IgD-negative memory B cell (primary cell): ENCODE measurements around the gene ACCSL. TPM values are rescaled to one million over a fixed set of nuclear protein-coding genes. Genes with fewer than 3 reads are reported as not detected.

Source experiments
- H3K27ac Mint-ChIP-seq, 3 donors: one replicate each; pipeline ENCODE4 v1.8.0; 2020 to 2022; ENCODE audit warnings: mild to moderate bottlenecking in 3 of 3, mixed read lengths in 3 of 3, moderate library complexity in 1 of 3
- H3K27me3 Mint-ChIP-seq: one replicate; pipeline ENCODE4 v1.8.0; 2021; ENCODE audit warnings: mixed read lengths
- H3K36me3 Mint-ChIP-seq: one replicate; pipeline ENCODE4 v1.8.0; 2020; ENCODE audit warnings: mild to moderate bottlenecking, mixed read lengths
- H3K4me1 Mint-ChIP-seq, 3 donors: one replicate each; pipeline ENCODE4 v1.8.0; 2020 to 2022; ENCODE audit warnings: mixed read lengths in 3 of 3, mild to moderate bottlenecking in 1 of 3
- H3K4me3 Mint-ChIP-seq, 4 donors: one replicate each; pipeline ENCODE4 v1.8.0; 2020 to 2022; ENCODE audit warnings: mild to moderate bottlenecking in 4 of 4, mixed read lengths in 4 of 4, moderate library complexity in 3 of 4
- H3K9me3 Mint-ChIP-seq, 3 donors: one replicate each; pipeline ENCODE4 v1.8.0; 2020 to 2021; ENCODE audit warnings: mixed read lengths in 3 of 3, mild to moderate bottlenecking in 1 of 3
- polyA plus RNA-seq: library from polyadenylated mRNA; unstranded; fragments of 300-500 nt; fragmentation: Illumina TruSeq; gene quantifications from one replicate; pipeline ENCODE4 v1.2.3, GENCODE V29; 2021

ACCSL gene
- polyA plus RNA-seq, 1 donor from 2014 or later = 0.19 TPM

DNA sequence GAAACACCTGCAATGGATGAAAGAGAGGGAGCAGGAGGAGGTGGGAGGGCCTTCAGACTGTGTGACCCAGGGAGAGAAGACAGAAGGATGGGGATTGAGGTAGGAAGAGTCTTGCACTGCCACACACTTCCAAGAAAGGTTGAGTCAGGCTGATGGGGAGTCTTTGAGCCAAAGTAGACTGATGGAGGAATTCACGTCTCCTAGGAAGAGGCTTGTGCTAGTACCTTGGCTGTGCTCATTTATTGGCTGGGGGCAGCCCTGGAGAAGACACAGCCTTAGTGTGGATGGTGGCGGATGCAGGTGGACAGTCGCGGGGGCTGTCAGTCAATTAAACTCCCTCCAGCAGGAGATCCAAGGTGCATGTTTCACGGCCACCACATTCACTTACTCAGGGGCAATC lies 16.2 kb upstream of the ACCSL start:
- no peaks in the 10 kb centered on the region for H3K36me3 Mint-ChIP-seq
- peaks cover 23% of the 10 kb centered on the region for H3K27me3 Mint-ChIP-seq
- no peak overlapping the region for H3K27ac Mint-ChIP-seq
- H3K4me3 Mint-ChIP-seq = no peak overlapping the region
- peaks cover 0 to 8% (median 0%) of the 10 kb centered on the region in 3 donors for H3K9me3 Mint-ChIP-seq
- no peaks in the 10 kb centered on the region for H3K4me1 Mint-ChIP-seq

DNA sequence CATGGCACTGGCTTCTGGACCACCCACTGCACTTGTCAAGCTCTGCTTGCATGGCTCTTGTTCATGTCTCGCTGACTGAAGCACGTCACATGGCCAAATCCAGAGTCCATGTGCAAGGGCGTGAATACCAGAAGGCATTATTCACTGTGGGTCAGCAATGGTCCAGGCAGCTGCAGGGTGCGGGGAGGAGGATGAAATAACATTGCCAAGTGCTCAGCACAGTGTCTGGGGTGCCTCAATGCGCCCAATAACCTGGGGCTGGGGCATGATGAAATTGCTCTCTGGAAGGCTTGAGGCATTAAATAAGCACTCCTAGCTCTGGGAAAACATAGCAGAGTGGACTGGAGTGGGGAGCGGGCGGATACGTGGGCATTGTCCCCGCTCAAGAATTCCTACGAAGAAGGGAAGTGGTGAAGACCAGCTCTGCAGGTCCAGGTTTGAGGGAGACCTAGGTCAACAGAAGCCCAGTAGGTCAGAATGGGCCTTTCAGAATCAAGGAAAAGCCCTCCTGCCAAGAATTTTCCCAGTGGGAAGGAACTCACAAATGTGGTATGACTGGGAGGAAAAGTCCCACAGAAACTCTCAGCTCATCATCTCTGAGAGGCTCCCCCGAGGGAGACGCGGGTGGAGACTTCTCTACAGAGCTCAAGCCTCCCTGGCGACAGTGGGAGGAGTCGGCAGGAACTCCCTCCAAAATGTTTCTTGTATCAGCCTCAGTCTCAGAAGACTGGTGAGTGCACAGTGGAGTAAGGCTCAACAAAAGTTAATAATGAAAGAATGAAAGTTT lies 15.3 kb upstream of the ACCSL start:
- Mint-ChIP-seq H3K27ac (no peak overlapping the region), H3K4me3 (no peak overlapping the region), H3K36me3 (no peaks in the 10 kb centered on the region), H3K4me1 (no peaks in the 10 kb centered on the region), H3K9me3 (peaks cover 0 to 6% (median 0%) of the 10 kb centered on the region in 3 donors), H3K27me3 (peaks cover 22% of the 10 kb centered on the region)

DNA sequence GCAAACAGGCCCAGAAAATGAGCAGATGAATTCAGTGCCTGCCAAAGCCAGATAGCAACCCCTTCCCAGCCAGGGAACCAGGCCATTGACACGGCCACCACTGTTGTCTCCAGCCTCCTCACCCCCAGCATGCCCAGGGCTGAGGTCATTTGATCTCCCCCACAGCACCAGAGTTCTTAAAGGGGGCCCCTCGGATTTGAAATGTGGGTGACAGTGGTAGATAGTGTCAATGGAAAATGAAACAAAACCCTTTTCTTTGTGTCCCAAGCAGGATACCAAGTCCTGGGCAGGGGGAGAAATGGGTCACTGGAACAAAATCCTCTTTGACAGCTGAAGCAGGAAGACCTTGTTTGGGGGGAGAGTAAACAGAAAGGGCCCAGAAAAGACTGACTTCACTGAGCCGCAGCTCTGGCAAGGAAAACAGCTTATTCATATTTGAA lies 14.3 kb upstream of the ACCSL start:
- H3K4me3 Mint-ChIP-seq = no peak overlapping the region
- no peaks in the 10 kb centered on the region for H3K4me1 Mint-ChIP-seq
- no peaks in the 10 kb centered on the region for H3K36me3 Mint-ChIP-seq
- peaks cover 22% of the 10 kb centered on the region for H3K27me3 Mint-ChIP-seq
- peak overlapping the region in 1 of 3 donors; percentile 64 for H3K27ac Mint-ChIP-seq
- peaks cover 0 to 10% (median 0%) of the 10 kb centered on the region in 3 donors for H3K9me3 Mint-ChIP-seq

DNA sequence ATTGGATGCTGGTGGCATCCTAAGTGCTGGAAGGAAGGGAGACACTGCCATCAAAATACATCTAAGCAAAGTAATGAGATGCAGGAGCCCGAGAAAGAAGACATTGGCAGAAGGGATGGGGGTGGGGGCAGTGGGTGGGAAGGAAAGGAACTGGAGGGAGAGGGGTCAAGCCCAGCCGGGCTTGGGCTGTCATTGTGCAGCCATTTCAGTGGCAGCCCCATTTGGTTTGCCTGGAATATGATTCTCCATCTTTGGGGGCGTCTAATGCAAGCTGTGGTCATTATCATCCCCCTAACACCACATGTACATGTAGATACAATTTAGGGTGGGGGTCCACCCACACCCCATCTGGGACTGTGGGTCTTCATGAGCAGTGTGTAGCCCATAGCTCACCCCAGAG lies 13.9 kb upstream of the ACCSL start:
- Mint-ChIP-seq H3K4me1 (no peaks in the 10 kb centered on the region), H3K4me3 (no peak overlapping the region), H3K27me3 (peaks cover 20% of the 10 kb centered on the region), H3K9me3 (peaks cover 0 to 10% (median 0%) of the 10 kb centered on the region in 3 donors), H3K36me3 (no peaks in the 10 kb centered on the region), H3K27ac (peak overlapping the region in 1 of 3 donors; percentile 64)

DNA sequence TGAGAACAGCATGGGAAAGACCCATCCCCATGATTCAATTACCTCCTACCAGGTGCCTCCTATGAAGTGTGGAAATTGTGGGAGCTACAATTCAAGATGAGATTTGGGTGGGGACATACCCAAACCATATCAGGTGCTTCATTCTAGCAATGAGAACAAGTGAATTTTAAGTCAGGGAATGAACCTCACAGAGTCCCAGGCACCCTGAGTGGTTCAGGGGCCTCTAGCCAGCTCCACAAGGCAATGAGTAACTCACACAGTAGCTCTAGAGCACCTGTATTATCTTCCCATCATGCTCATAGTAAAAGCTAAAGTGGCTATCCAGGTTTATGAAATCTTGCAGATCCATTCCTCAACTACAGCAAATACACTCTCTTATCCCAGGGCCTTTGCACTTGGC lies 13.1 kb upstream of the ACCSL start:
- peaks cover 20% of the 10 kb centered on the region for H3K27me3 Mint-ChIP-seq
- no peaks in the 10 kb centered on the region for H3K4me1 Mint-ChIP-seq
- H3K36me3 Mint-ChIP-seq = no peaks in the 10 kb centered on the region
- H3K4me3 Mint-ChIP-seq = no peak overlapping the region
- peaks cover 0 to 10% (median 0%) of the 10 kb centered on the region in 3 donors for H3K9me3 Mint-ChIP-seq
- no peak overlapping the region for H3K27ac Mint-ChIP-seq

DNA sequence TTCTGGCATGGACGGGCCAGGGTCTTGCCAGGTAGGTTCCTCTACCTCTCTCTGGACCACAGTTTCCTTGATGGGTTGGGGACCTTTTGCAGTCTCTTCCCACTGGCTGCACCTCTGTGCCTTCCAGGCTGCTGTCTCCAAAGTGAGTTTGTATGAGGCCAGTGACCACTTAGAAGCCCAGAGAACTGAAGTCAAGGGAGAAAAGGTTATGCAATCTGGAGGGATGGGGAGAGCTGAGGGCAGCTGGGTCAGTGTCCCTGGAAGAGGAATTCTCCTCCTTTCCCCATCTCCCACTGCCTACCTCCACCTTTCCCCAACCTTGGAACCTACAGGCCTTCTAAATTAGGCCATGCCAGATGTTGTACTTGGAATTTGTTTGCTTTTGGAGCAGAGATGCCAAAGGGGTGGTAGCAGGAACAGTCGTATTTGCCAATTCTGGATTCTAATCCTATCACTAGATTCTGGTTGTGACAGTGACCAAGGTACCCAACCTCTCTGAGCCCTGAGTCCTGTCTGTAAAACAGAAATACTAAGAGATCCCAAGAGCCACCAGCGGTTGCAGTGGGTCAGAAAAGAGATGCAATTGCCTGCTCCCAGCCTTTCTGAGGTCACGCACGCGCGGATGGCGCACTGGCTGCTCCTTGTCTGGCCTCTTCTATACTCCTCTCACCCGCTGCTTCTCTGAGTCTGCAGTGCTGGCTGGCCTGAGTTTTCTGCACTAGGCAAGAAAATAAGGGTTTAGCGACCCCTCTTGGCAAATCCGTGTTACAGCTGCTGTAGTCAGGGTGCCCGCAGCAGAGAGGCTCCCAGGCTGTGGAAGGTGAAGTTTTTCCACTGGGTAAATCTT lies 10.7 kb upstream of the ACCSL start:
- Mint-ChIP-seq H3K9me3 (peaks cover 2 to 17% (median 10%) of the 10 kb centered on the region in 3 donors), H3K4me1 (no peaks in the 10 kb centered on the region), H3K27ac (no peak overlapping the region), H3K36me3 (no peaks in the 10 kb centered on the region), H3K4me3 (no peak overlapping the region), H3K27me3 (peaks cover 8% of the 10 kb centered on the region)

DNA sequence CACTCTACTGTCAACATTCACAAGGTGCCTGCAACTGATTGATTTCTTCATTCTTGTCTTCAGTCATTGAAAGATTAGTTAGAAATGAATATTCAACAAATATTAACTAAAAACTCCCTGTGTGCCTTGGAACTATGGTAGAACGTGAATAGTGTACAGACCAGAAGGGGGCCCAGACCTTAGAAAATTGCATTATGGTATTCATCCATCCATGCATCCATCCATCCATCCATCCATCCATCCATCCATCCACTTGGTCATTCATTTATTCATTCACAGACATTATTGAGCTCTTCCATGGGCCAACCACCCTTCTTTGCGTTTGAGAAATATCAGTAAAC lies 10.2 kb upstream of the ACCSL start:
- H3K4me1 Mint-ChIP-seq = no peaks in the 10 kb centered on the region
- peaks cover 2 to 19% (median 10%) of the 10 kb centered on the region in 3 donors for H3K9me3 Mint-ChIP-seq
- no peaks in the 10 kb centered on the region for H3K36me3 Mint-ChIP-seq
- H3K4me3 Mint-ChIP-seq = no peak overlapping the region
- H3K27ac Mint-ChIP-seq = peak overlapping the region in 1 of 3 donors; percentile 73
- peaks cover 8% of the 10 kb centered on the region for H3K27me3 Mint-ChIP-seq

DNA sequence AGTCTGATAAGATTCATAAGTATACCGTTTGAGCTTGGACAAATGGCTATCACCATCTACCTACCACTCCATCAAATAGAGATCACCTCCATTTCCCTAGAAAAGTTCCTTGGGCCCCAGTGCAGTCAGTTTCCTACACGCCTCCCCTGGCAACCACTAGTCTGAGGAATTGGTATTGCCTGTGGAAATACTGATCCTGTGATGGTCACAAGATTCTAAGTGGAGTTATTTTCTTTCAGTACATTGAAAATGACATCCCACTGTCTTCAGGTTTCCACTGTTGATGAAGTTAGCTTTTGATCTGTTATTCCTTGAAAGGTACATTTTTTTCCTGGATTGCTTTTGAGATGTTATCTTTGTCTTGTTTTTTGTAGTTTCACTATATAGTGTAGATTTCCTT lies 4.6 kb upstream of the ACCSL start:
- Mint-ChIP-seq H3K36me3 (no peaks in the 10 kb centered on the region), H3K27ac (no peak overlapping the region), H3K4me1 (no peaks in the 10 kb centered on the region), H3K27me3 (no peaks in the 10 kb centered on the region), H3K9me3 (peaks cover 2 to 19% (median 7%) of the 10 kb centered on the region in 3 donors), H3K4me3 (no peak overlapping the region)

DNA sequence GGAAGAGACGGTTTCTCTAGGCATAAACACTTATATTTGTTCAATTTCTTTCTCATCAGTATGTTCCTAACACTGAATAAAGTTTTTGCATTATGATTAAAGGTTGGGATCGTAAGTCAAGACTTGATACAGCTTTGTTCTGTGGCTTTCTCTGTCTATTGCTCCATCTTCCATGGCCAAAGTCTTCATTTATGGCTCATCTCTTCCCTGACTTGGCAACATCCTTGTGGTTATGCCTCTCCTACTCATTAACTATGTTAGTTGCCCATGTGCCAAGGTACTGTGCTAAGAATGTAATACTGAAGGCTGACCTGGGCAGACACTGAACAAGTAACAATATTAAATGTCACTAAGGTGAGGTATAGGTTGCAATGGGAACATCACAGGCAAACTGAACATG lies 1.6 kb upstream of the ACCSL start:
- peaks cover 2 to 10% (median 4%) of the 10 kb centered on the region in 3 donors for H3K9me3 Mint-ChIP-seq
- H3K27ac Mint-ChIP-seq = no peak overlapping the region
- no peak overlapping the region for H3K4me3 Mint-ChIP-seq
- H3K27me3 Mint-ChIP-seq = no peaks in the 10 kb centered on the region
- H3K4me1 Mint-ChIP-seq = peaks cover 0 to 2% (median 0%) of the 10 kb centered on the region in 3 donors
- no peaks in the 10 kb centered on the region for H3K36me3 Mint-ChIP-seq

DNA sequence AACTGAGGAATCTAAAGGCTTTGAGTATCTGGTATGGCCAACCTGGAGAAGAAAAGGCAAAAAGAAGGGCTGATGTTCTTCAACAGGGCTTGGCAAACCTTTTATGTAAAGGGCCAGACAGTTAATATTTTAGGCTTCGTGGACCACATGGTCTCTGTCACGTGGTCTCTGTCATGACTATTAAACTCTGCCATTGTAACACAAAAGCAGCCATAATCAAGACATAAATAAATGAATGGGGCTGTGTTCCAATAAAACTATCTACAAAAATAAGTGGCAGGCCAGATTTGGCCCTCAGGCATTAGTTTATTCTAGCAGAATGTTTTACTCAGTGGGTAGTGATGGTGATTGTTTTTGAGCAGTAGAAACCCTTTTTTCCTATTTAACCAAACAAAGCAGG lies 483 bp upstream of the ACCSL start:
- no peaks in the 10 kb centered on the region for H3K36me3 Mint-ChIP-seq
- peaks cover 0 to 2% (median 0%) of the 10 kb centered on the region in 3 donors for H3K9me3 Mint-ChIP-seq
- H3K4me1 Mint-ChIP-seq = peaks cover 0 to 2% (median 0%) of the 10 kb centered on the region in 3 donors
- H3K27me3 Mint-ChIP-seq = no peaks in the 10 kb centered on the region
- H3K4me3 Mint-ChIP-seq = no peak overlapping the region
- no peak overlapping the region for H3K27ac Mint-ChIP-seq

DNA sequence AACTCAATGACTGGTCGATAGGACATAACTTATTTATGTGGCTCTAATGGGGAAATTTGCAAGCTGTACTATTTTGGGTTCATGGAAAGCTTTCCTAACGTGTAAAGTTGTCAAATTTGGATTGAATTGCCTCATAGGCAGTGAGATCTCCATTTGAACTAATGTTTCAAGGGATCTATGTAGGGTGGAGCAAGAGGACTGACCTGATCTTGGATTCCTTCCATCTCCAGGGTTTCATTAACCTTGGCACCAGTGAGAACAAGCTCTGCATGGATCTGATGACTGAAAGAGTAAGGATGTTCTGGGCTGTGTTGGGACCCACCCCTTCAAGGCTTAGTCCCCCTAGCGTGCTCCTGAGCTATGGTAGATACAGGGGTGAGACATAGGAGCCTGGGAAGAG lies 2.1 kb downstream of the ACCSL start:
- Mint-ChIP-seq H3K4me1 (peaks cover 0 to 2% (median 0%) of the 10 kb centered on the region in 3 donors), H3K27me3 (no peaks in the 10 kb centered on the region), H3K4me3 (no peak overlapping the region), H3K9me3 (no peaks in the 10 kb centered on the region), H3K36me3 (no peaks in the 10 kb centered on the region), H3K27ac (no peak overlapping the region)

DNA sequence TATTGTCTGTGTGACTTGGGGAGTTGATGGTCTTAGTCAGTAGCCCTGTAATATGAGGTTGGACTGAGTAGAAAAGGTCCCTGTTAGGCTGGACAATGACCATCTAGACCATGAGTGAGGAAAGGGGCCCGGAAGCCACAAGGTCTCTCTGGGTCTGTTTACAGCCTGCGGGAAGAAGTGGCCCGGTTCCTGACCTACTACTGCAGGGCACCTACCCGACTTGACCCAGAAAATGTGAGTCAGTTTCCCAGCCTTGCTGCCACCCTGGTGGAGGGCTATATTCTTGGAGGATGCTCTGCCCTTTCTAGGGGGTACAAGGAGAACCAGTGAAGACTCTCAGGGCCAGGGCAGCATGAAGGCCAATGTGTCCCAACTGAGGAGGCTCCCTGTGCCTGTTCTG lies 3.4 kb downstream of the ACCSL start:
- no peak overlapping the region for H3K27ac Mint-ChIP-seq
- no peaks in the 10 kb centered on the region for H3K9me3 Mint-ChIP-seq
- H3K36me3 Mint-ChIP-seq = no peaks in the 10 kb centered on the region
- H3K4me1 Mint-ChIP-seq = peaks cover 0 to 2% (median 0%) of the 10 kb centered on the region in 3 donors
- no peaks in the 10 kb centered on the region for H3K27me3 Mint-ChIP-seq
- H3K4me3 Mint-ChIP-seq = no peak overlapping the region

DNA sequence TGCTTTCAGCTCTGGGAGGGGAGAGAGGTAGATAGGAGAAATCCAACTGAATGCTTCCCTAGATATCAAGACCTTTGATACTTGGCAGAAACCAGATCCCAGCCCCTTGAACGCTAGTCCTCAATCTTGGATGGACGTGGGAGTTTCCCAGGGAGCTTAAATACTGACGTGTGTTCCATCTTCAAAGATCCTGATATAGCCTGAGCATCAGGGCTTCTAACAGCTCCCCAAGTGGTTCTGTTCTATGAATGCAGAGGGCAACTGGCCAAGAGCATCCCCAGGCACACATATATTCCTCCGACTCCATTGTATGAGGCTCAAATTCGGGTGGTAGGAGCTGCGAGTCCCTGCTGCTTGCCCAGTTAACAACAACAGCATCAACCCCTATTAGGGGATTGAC lies 9.6 kb downstream of the ACCSL start:
- Mint-ChIP-seq H3K4me3 (no peak overlapping the region), H3K27ac (no peak overlapping the region), H3K36me3 (no peaks in the 10 kb centered on the region), H3K9me3 (no peaks in the 10 kb centered on the region), H3K4me1 (no peaks in the 10 kb centered on the region), H3K27me3 (no peaks in the 10 kb centered on the region)

DNA sequence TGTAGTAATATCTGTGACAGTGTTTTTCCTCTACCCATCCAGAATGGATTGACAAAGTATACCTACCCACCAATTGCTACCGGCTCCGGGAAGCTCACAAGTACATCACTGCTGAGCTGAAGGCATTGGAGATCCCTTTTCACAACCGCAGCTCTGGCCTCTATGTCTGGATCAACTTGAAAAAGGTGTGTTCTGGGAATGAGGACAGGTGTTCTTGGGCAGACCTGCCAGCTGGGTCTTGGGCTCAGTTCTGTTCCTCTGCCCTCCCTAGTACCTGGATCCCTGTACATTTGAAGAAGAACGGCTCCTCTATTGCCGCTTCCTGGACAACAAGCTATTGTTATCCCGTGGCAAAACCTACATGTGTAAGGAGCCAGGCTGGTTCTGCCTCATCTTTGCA lies 10.5 kb downstream of the ACCSL start:
- H3K9me3 Mint-ChIP-seq = no peaks in the 10 kb centered on the region
- H3K4me3 Mint-ChIP-seq = no peak overlapping the region
- no peaks in the 10 kb centered on the region for H3K27me3 Mint-ChIP-seq
- no peak overlapping the region for H3K27ac Mint-ChIP-seq
- H3K4me1 Mint-ChIP-seq = no peaks in the 10 kb centered on the region
- H3K36me3 Mint-ChIP-seq = no peaks in the 10 kb centered on the region

DNA sequence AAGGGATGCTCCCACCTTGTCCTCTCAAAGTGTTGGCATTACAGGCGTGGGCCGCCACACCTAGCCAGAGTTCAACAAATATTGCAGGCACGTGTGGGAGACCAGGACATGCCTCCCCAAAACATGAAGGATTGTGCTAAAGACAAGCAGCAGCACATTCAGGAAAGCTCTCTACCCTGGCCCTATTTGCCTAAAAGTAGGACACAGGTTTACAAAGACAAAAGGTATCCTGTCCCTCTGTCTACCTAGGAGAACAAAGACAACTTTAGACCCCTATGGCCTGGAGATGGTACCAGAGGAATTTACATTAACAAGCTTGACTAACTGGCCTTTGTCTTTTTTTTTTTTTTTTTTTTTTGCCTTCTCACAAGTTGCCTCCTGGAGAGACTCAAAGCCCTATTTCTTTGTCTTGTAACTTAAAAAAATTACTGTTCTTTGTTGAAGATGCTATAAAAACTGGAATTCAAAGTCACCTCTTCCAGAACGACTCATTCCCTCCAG lies 17.4 kb downstream of the ACCSL start:
- Mint-ChIP-seq H3K27me3 (no peaks in the 10 kb centered on the region), H3K27ac (peak overlapping the region; percentile 66 to 91 (median 90)), H3K4me3 (peak overlapping the region; percentile 92 to 96 (median 94)), H3K9me3 (no peaks in the 10 kb centered on the region), H3K36me3 (peaks cover 5% of the 10 kb centered on the region), H3K4me1 (peaks cover 7 to 21% (median 18%) of the 10 kb centered on the region in 3 donors)
